DOHH2 (cell line): ENCODE results near the gene PTPRS.

Experiments used
- CTCF ChIP-seq: fragments of 200-600 bp; sonication (generic); IDR thresholded peaks from one replicate; pipeline ENCODE4 v1.5.1; 2014; ENCODE audit warnings: antibody characterized with exemption, mild to moderate bottlenecking, low read depth, low read length; ENCODE audit not compliant: poor library complexity, severe bottlenecking
- EZH2phosphoT487 ChIP-seq: fragments of 200-600 bp; sonication (generic); IDR thresholded peaks from 2 replicates; pipeline ENCODE4 v1.6.1; 2017; ENCODE audit warnings: borderline replicate concordance, mild to moderate bottlenecking, antibody characterized with exemption, low read length, moderate library complexity, mixed read lengths

- TF ChIP-seq CTCF: no peak
- no peak for TF ChIP-seq EZH2phosphoT487
Observed at GRCh38 chr19:5303208-5303607, 37.4 kb downstream of the PTPRS start.
